GM18520 (cell line): ENCODE measurements around the gene RPL4.

ENCODE experiments used
- ATAC-seq: cut with Tn5 transposase; IDR thresholded peaks from one replicate; pipeline ENCODE4 v1.9.1; 2021; ENCODE audit not compliant: unreplicated experiment

Gene RPL4

DNA sequence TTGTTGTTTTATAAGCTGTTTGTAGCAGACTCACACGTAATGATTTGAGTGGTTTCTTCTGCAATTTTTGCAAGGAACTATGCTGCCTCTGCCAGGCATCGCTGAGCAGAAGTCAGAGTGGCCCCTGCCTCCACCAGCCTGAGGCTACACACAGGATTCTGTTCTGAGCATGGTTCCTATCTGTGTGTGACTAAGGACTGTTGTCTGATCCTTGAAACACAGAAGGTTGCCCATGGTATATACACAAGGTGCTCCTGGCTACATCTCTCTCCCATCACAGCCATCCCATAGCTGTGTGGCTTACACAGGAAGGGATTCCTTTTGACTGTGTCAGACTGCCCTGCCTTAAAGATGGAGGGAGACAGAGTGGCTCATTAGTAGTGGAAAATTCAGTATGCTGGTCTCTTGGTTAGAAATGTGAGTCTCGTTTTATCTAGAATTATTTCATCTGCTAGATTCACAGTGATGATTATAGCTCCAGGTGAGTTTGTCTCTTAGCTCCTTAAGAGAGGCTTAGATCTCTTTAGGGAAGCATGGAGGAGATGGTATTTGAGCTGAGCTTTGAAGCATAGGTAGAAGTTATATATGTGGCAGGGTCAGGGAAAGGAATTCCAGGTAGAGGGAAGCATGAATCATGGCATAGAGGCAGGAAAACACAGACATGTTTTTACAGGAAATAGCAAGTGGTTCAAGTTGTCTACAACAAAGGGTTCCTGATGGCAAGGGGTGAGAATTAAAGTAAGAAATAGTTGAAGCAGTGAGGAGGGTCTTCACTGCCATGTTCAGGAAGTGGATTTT, 44.6 kb downstream of the RPL4 start:
- no peak for ATAC-seq

GRCh38 chr15:66456211-66456610, 48.4 kb downstream of the RPL4 start:
- ATAC-seq: no peak

DNA sequence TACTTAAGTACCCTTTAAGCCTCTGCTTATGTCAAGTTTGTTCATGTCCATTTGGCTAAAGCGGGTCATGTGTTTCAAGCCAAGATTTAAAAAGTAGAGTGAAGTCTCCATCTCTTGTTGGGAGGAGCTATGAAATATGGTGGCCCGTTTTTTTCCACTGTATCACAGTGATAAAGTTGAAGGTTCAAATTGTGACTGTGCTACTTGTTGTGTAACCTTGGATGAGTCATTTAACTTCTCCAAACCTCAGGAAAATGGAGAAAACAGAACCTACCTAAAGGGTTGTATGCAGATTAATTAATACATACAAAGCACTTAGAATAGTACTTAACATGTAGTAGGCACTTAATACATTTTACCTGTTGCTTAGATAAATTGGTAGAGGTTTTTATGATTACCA, 50.5 kb downstream of the RPL4 start:
- no peak for ATAC-seq

GRCh38 chr15:66452971-66453580, 51.6 kb downstream of the RPL4 start:
- ATAC-seq: no peak

GRCh38 chr15:66452420-66452819, 52.2 kb downstream of the RPL4 start:
- no peak for ATAC-seq
